ENCODE data around the gene SLC9C1.

The SLC9C1 gene

DNA sequence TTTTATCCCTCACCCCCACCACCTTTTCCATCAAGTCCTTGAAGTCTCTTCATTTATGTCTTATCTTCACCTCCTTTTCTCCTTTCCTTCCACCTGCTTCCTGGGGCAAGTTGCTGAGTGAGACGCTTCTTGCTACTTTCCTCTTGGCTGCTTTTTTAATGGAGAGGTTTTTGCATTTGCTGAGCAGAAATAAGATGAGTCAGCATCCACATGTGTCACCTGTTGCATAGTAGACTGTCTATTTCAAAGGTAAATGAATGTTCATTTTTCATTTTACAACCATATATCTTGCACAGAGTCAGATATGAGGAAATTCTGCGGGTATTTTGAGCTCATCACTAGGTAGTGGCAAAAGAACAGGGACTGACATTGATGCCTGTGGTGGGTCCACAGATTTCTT, 189.2 kb downstream of the SLC9C1 start:
- no peak for DNase-seq

DNA sequence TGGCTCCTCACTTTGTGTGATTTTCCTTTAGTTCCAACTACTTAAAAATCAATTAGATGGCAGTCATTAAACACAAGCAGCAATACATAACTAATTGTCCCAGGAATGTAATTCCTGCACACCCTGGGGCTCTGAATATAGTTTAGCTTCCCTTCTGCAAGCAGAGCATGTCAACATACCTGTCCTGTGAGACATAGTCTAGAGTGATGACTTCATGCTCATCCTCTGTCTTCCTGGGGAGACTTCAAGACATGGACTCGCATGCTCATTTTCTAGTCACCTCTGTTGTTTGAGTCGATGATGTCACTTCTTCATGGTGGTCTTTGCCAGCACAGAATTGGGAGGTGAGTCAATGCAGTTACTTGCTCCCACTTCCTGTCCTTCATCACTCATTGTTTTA, 192.1 kb downstream of the SLC9C1 start:
- no peak for DNase-seq

DNA sequence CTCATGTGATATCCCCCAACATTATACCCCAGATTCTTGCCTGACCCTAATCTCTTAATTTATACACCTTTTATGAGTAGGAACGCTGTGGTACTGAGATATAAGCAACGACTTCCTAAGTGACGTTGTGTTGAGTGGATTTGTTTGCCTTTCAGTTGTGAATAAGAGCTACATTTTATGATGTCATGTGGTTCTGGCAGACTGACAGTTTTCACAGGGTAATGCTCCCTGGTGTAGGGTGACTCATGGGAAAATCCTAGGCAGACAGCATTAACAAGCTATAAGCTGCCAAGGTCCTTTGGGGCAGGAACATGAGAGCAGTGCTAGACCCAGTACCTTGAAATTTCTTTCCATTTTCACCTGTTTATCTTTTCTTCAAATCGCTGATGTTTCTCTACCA, 196.6 kb downstream of the SLC9C1 start:
- DNase-seq, result no peak

DNA sequence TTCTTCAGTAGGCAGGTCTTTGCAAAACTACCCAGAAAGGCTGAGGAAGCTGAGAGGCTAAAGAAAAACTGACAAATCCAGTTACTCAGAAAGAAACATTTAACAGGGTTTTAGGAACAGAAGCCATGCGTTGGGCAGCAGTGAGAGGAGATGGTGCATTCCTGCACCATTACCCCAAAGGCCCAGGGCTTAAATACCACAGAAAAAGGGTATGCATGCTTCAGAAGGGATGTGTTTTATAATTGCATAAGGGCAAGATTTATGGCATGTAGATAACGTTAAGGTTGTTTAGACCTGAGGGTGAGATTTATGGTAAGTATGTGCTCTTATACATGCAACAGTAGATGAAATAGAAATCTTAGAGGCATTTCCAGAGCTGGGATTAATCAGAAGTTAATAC, 197.8 kb downstream of the SLC9C1 start:
- no peak for DNase-seq

DNA sequence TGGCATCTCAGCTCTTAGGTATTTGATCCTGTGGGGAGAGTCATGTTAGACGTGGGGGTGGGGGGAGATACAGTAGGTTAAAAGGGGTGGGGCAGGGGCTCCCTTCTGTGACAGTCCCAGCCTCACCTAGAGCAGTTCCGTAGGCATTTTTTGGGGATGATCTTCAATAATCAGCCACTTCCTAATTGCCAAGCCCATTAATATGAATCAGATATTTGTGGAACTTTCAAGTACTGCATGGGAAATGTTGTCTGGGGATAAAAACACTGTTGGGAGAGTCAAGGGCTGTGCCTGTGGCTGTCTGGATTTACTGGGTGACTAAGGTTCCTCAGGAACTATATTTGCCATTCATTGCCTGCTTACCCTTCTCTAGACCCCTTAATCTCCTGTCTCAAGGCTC, 198.3 kb downstream of the SLC9C1 start:
- no peak for DNase-seq

DNA sequence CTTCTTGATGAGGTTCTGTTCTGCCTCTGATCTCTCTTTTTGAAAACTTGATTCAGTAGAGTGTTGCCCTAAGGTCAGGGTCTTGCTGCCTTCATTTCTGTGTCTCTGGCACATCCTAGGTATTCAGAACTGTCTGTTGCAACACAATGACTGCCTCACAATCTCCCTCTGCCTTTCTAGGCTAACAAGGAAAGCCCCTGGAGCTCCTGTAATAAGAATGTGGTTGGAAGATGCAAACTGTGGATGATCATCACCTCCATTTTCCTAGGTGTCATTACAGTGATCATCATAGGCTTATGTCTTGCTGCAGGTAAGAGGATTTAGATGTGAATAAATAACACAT, 200.9 kb downstream of the SLC9C1 start:
- DNase-seq, result no peak

DNA sequence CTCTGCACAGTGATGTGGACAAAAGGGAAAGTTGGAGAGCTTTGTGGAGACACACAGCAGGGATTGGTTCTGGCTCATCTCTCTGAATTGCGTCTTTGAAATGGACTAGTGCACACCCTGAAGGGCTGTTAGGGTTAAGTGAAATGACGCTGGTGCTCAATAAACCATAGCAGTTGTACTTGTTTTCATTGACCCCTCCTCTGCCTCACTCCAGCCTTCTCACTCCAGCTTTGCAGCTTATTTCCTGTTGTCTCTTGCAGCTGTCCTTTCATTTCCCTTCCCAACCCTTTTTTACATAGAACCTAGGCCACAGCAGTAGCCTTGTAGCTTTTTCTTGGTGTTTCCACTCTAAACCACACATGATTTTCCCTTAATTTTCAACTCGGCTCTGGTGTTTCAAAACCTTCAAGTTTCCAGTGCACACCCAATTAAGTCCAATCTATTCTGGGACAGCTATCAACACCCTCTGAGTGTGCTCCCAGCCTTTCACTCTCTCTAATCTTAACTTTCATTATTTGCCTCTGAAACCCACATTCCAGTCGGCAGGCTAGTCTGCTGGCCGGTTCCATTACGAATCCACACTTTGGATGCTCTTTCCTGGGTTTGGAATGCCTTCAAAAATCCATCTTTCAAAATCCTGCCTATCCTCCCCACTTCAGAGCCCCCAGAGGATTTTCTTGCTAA, 201.4 kb downstream of the SLC9C1 start:
- DNase-seq, result no peak

DNA sequence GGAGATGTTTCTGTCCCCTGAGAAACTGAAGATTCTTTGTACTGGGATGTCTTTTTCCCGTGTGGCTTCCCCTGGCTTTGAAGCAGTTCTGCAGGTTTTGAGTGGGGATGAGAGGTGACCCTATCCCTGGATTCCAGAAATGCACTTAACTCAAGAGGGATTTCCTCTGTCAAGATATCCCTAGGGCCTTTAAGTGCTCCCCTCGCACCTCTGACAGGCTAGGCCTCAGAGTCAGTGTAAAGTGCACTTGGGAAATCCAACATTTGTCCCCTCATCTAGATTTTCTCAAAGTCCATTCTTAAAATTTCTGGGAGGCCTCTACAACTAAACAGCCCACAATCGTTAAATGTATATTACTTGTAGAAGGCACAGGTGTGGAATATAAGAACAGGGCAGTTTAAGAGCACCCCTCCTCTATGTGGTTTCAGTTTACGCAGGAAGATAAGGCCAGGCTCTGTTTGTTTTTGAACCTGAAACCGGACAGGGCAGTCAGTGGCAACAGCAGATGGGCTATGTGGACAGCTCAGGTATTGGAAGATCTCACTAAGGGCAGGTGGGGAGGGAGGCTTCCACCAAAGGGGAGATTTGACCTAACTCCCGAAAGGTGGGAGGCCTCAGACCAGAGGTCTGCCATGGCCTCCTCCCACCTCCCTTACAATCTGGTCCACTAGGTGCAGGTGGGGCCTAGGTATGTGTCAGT, 203.0 kb downstream of the SLC9C1 start:
- DNase-seq, result no peak

Measured in stimulated activated CD8-positive, alpha-beta memory T cell treated with anti-CD3 and anti-CD28 coated beads, Interleukin-4, amount 100 ng/mL, for 48 hours (primary cell).